ENCODE measurements around the gene LAMA5. TPM values are rescaled to one million over a fixed set of nuclear protein-coding genes. Genes with fewer than 3 reads are reported as not detected.

Gene LAMA5
- total and polyA plus RNA-seq, 2 donors (not counting 1 experiment from before 2014, with no cell fraction given) = 52.9 to 83.5 TPM

- H3K27ac ChIP-seq (ENCODE audit: low read length in 2 of 2) = peak overlapping the region; percentile 8 to 88
- ChIA-PET CTCF (interaction anchor here (0.7 to 2.8 kb wide), 6 partner anchors 20 to 420 kb away, joined by 3 to 10 read pairs (median 4); partner anchors contain the start of gene LAMA5), POLR2A (interaction anchor here (0.6 to 1.3 kb wide), 13 partner anchors 20 to 407 kb away, joined by 3 to 8 read pairs (median 4); partner anchors contain the start of genes ADRM1 and PSMA7)
- TF ChIP-seq EZH2 (IDR thresholded peaks at IDR 0.05; ENCODE audit: borderline replicate concordance, insufficient read depth, low read depth, low read length, poor library complexity, severe bottlenecking) (no peak), CTCF (IDR thresholded peaks at IDR 0.05) (no peak)
- no peaks in the 10 kb centered on the region for H3K27me3 ChIP-seq (replicated peaks in 1 of 4; ENCODE audit: control extremely low read depth in 1 of 4, control insufficient read depth in 3 of 4, insufficient read depth in 4 of 4, low read length in 3 of 4)
- H4K20me1 ChIP-seq (ENCODE audit: control insufficient read depth, insufficient read depth, low read length, poor library complexity, severe bottlenecking) = peaks cover 39% of the 10 kb centered on the region
- intact Hi-C loops (cut with micrococcal nuclease) = loop anchor here (1.0 to 10.0 kb wide), 7 partner anchors 20 to 405 kb away; partner anchors contain the start of genes ADRM1, CABLES2, LSM14B and MTG2
- H3K9me3 ChIP-seq (ENCODE audit: control extremely low read depth in 1 of 3, control insufficient read depth in 2 of 3, insufficient read depth in 1 of 3, low read length in 2 of 3) = no peaks in the 10 kb centered on the region
- peak overlapping the region; percentile 98 for H3K4me2 ChIP-seq (replicated peaks; ENCODE audit: low read depth, low read length, poor library complexity, severe bottlenecking)
- Mint-ChIP-seq H3K4me1 (peaks cover 42% of the 10 kb centered on the region), H3K27ac (peak overlapping the region; percentile 94), H3K4me3 (peak overlapping the region; percentile 94), H3K27me3 (no peaks in the 10 kb centered on the region), H3K9me3 (ENCODE audit: insufficient read depth) (no peaks in the 10 kb centered on the region)
- peaks cover 18 to 33% of the 10 kb centered on the region in 2 donors for H3K4me1 ChIP-seq (ENCODE audit: control insufficient read depth in 2 of 2, insufficient read depth in 2 of 2, low read length in 2 of 2)
- peak overlapping the region; percentile 77 to 93 (median 91) for H3K4me3 ChIP-seq (ENCODE audit: control extremely low read depth in 1 of 5, extremely low read depth in 1 of 5, insufficient read depth in 1 of 5, low read depth in 2 of 5, low read length in 4 of 5)
- ATAC-seq (ENCODE audit: low read depth) (no peak), DNase-seq (no peak)
- H3K9ac ChIP-seq (ENCODE audit: low read length) = peak overlapping the region; percentile 81
- 4% methylated on average over 45 of the region's 47 CpGs for WGBS (ENCODE audit: insufficient coverage)
- H3K79me2 ChIP-seq (ENCODE audit: control insufficient read depth, insufficient read depth, low read length) = peaks cover 46% of the 10 kb centered on the region
- H3K36me3 ChIP-seq (replicated peaks in 1 of 2; ENCODE audit: control extremely low read depth in 1 of 2, control insufficient read depth in 1 of 2, extremely low read depth in 1 of 2, insufficient read depth in 2 of 2, low read length in 1 of 2) = peaks cover 2 to 33% of the 10 kb centered on the region in 2 experiments
- peak overlapping the region; percentile 87 for H2AFZ ChIP-seq (ENCODE audit: insufficient read depth, low read depth, low read length, poor library complexity, severe bottlenecking)
Measured at GRCh38 chr20:62387219-62387913, 20.3 kb upstream of the LAMA5 start.

Data from B cell (primary cell).